CD4-positive, alpha-beta T cell treated with Interleukin-10 for 1 hour (primary cell): ENCODE measurements around the gene NRARP.
A peak's percentile ranks its signal among the peaks of the same experiment; 100 is the strongest.

Source experiments
- DNase-seq: peaks from one replicate; pipeline ENCODE4 v3.0.0-alpha.2; 2020

Gene NRARP

DNA sequence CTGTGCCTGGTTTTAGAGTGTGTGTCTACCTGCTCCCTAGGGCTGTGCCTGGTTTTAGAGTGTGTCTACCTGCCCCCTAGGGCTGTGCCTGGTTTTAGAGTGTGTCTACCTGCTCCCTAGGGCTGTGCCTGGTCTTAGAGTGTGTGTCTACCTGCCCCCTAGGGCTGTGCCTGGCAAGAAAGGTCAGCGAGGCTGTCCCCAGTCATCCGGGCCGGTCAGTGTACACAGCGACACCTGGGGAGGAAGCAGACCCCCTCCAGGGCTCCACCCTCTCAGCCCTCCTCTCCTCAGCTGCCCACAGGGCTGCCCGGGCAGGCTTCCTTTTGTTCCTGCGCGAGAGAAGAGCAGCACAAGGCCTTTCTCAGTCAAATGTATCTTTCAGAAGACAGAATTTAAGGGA is 4.1 kb downstream of the NRARP start:
- no peak for DNase-seq

DNA sequence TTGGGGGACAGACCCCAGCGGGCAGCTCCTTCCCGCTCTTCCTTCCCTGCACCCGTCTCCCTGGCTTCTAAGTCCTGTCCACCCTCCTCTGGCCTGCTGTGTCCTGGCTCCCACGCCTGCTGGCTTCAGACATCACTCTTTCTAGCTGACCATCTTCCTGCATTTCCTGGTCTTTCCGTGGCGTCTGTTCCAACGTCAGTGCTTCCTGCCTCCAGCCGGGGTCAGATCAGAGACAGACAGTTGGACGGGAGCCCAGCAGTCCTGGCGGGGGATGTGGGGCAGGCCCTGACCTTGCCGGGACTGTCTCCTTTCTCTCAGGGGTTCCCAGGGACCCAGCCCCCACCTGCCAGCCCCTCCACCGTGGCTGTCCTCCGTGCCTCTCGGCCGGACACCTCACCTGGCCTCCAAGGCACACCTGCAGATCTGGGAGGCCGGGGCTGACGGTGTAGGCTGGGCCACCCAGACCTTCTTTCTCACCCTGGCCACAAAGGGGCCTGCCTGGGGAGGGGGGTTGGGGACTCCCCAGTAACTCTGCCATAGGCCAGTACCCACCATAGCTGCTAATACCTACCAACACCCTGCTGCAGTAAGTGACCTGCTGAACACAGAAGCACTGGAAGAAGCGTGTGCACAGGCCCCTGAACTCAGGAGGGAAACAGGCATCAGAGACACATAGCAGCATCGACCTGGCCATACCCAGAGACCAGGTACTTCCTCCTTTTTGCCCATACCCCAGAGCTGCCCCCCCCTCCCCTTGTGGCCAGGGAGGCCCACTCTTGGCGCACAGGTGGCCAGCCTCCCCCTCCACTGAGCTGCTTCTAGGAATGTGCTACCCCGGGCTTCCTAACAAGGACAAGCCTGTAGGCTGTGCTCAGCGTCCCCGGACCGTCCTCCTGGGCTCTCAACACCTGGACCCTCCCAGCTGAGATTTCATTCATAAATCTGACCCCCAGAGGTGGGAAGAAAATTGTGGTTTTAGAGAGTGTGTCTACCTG is 5.1 kb downstream of the NRARP start:
- DNase-seq, result no peak

DNA sequence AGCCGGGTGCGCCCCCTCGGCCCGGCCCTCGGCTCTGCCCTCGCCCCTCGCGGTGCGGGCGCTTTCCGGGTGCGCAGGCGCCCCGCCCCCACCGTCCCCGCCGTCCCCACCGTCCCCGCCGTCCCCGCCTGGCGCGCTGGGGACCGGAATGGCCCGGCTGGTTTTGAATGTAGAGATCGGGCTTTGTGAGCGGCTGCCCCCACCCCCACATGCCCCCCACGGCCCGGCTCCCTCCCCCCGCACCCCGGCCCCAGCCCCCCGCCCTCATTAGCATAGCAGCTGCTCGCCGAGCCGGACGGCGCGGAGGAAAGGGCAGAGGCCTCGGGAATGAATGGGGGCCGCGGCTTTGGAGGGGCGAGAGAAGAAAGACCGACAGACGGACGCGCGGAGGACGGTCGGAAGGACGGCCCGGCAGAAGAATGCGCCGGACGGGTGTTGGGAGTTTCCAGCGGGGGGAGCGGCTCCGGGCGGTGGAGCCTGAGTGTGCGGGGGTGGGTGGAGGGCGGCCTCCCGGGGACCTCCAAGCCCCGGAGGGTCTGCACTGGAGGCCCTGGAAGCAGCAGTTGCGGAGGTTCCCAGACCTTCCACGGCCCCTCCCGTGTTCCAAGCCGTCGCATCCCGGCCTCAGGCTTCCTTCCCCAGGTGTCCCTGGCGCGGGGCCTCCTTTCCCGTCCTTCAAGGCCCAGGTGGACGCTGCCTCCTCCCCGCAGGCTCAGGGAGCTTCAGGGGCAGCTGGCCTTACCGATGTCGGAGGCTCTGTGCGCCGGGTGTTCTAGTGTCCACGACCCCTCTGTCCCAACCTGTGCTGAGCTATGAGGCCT is 6.0 kb downstream of the NRARP start:
- no peak for DNase-seq

DNA sequence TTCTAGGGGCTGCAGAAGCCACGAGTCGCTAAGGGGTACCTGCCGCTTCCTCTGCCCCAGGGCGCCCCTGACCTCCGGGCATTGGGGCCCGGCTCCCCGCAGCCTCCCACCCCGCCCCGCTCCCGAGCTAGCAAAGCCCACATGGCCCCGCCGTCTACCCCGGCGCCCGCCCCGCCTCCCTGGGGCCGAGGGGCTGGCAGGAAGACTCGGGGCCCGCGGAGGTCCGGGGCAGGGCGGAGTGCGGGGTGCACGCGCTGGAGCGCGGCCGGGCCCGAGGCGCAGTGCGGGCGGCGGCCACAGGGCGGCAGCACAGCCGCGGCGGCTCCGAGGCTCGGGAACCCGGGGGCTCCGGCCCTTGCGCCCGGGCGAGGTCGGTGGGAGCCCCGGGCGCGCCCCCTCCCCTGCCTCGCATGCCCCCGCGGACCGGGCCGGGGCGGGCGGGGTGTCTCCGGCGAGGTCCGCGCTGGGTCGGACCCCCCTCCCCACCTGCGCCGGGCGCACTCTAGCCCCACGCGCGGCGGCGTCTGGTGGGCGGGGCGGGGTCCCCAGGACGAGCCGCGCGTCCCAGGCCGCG is 6.7 kb downstream of the NRARP start:
- peak; percentile 54 for DNase-seq

DNA sequence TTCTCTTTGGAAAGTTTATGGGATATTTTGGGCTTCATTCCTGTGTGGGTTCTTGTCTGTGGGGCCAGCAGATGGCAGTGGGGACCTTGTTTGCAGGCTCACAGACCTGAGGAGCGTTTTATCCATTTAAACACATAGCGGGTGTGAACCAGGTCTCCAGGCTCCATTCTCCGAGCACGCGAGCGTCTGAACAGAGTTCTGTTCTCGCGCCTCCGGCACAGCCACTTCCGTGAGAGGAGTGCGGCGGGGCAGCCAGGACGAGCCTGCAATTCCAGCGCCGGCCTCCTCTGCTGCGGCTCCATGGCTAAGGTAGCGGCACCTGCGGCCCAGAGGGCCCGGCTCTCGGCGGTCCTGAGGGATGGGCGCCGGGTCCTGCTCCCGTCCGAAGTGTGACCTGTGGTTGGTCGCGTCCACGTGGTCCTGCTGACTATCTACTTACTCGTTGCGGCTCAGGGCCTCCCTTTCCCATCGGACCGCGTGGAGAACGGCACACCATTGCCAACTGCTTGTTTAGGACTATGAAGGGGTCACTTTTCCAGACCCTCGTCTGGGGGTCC is 7.3 kb downstream of the NRARP start:
- DNase-seq, result no peak

DNA sequence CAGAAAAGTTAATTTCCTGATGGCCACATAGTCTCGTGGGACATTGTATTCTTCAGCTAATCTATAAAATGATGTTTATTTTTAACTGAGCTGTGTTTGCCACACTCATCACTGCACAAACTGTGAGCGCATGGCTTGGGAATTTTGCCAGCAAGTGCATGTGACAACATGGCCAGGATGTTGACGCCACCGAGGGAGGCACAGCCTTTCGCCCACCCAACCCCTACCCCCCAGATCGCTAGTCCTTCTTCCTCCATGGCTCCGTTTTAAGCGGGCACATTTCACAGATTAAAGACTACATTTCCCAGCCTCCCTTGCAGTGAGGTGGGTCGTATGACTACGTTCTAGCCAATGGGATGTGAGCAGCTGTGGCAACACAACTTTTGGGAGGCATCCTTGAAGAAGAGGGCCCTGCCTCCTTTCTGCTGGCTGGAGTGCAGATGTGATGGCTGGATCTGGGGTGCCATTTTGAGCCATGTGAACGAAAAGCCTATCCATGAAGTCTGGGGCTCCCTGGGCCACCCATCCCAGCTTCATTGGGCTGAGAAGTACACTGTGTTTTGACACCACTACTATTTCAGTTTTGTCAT is 7.9 kb downstream of the NRARP start:
- peak; percentile 41 for DNase-seq

DNA sequence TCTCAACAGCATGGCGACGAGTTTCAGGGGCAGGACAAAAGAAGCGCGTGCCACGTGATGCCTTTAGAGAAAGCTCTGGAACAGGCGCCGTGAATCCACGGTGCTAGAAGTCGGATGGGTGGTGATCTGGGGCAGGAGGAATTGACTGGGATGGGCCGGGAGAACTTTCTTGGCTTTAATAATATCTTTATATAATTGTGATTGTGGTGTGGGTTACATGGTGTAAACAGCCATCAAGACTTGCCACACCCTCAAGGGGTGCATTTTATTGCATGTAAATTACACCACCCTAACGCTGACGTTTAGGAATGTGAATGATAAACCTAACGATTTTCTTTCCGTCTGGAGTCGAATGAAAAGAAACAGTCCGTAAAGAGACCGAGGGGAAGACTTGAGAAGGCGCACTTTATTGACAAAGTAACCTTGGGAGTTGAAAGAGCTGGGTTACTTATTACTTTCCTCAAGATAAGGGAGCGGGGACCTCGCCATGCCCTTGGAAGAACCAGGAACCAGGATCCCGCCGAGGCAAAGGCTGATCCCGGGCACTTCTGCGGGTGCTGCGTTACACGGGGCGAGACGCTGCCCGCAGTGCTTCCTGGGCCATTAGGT is 8.5 kb downstream of the NRARP start:
- DNase-seq, result no peak

DNA sequence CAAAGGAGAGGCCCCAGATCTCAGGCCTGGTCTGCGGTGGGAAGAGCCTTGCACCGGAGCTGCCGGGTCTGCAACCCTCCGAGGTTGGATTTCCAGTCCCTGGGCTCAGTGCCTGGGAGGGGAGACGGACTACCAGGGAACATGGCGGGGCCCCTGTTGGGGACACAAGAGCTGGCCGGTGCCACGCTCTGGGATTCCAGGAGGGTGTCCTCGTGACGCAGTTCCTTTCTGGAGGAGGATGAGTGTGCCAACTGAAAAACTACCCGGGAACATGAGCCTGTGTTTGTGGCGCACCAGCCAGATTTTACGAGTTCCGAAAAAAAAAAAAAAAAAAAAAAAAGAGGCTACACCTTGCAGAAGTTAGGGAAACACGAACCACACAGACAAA is 9.0 kb downstream of the NRARP start:
- DNase-seq, result no peak

DNA sequence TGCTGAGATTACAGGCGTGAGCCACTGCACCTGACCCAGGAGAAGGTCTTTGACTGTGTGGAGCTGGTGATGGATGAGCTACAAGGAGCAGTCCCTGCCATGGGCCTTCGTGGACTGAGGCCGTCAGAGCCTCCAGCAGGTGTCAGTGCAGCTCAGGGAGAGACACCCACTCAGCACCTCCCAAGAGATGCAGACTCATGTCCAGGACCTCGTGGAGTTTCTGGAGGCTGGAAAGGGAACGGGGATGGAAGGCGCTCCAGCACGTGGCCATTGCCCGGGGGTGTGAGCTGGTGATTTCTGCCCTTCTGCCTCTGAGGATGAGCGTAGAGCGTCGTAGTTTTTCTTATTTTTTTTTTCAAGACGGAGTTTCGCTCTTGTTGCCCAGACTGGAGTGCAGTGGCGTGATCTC is 15.1 kb downstream of the NRARP start:
- DNase-seq, result no peak

DNA sequence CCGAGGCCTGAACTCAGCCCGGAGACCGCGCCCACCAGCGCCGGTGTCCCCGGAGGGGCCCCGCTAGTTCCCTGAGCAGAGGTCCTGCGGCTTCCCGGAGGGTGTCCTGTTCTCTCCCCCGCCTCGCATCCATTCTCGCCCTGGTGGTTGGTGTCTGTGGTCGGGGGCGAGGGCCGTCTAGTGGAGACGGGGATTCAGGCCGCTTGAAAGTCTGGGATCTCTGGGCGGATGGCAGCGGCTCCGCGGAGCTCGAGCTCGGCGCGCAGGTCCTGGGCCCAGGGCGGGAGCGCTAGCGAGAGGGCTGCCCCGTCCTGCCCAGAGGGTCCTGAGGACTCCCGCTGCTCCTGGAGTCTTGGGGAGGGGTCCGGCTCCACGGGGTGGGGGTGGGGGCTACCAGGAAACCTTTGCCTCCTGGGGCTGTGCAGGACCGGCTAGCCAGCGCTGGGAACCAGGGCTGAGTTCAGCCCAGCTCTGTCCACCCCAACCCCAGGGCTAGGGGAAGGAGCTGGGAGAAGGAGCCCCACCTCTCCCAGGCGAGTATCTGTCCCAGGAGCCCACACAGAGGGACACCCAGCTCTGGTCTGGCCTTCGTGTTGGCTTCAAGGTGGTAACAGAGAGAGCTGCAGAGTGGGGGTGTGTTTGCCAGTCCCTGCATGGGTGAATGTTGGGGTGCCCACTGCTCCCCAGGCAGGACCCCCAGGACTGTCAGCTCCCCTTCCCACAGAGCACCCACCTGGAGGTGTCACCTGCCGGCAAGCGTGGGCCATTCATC is 20.5 kb downstream of the NRARP start:
- DNase-seq, result no peak

DNA sequence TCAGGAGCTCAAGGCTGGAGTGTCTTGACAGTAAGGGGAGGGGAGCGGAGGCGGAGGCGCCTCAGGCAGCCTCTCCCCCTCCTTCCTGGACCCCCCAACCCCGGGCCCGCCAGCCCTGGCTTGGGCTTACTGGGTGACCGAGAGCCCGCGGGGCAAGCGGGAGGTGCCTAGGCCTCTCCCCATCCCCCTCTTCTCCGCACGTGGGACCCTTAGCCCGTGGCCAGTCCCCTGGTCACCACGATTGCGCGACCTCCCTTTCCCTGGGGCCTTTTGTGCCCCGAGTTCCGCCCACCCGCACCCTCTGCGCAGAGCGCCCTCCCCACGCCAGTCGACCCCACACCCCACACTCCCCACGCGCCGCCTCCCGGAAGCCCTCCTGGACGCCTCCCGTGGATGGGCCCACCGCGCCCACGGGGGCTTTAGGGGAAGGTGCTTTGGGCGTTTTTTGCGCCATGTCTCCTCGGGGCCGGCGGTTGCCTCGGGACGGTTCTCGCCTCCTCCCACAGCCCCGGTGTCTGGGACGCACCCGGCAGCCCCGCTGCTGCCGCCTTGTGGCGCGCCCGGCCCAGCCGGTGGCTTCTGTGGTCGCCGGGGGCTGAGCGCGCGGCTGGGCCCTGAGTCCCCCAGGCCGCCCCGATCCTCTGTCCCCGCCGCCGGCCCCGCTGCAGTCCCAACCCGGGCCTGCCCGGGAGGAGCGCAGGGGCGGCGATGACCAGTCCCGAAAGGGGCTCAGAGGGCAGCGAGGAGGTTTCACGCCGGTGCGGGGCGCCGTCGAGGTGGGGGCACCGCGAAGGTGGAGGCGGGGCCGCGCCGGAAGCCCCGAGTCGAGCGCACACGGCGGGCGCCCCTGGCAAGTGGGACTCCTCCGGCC is 21.4 kb downstream of the NRARP start:
- peak; percentile 18 for DNase-seq

DNA sequence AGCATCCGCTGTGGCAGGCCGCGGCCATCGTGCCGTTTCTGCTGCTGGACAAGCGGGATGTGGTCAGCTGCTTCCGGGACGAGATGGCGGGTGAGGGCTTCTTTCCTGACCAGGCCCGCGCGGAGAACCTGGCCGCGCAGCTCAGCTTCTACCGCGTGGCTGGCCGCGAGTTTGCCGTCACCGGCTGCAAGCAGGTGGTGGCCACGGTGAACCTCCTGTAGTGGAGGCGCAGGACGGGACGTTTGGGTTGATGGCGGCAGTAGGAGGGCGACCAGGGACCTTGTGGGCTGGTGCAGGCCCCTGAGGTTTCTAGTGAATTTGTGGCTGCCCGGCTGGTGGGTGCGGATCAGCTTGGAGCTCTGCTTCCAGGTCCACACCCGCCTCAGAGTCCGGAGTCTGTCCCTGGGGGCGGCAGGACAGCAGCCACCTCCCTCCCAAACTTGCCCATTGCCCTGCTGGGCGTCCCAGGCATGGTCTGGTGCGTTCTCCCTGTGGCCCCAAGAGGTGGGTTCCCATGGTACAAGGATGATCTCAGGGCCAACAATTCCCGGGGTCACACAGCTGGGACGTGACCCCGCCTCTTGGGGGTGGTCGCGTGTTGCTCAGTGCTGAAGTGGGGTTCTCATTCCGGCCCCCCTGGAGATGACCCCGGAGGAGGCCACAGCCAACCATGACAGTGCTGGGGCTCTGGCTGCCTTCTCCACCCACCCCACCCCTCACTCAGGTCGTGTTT is 22.2 kb downstream of the NRARP start:
- DNase-seq, result no peak

DNA sequence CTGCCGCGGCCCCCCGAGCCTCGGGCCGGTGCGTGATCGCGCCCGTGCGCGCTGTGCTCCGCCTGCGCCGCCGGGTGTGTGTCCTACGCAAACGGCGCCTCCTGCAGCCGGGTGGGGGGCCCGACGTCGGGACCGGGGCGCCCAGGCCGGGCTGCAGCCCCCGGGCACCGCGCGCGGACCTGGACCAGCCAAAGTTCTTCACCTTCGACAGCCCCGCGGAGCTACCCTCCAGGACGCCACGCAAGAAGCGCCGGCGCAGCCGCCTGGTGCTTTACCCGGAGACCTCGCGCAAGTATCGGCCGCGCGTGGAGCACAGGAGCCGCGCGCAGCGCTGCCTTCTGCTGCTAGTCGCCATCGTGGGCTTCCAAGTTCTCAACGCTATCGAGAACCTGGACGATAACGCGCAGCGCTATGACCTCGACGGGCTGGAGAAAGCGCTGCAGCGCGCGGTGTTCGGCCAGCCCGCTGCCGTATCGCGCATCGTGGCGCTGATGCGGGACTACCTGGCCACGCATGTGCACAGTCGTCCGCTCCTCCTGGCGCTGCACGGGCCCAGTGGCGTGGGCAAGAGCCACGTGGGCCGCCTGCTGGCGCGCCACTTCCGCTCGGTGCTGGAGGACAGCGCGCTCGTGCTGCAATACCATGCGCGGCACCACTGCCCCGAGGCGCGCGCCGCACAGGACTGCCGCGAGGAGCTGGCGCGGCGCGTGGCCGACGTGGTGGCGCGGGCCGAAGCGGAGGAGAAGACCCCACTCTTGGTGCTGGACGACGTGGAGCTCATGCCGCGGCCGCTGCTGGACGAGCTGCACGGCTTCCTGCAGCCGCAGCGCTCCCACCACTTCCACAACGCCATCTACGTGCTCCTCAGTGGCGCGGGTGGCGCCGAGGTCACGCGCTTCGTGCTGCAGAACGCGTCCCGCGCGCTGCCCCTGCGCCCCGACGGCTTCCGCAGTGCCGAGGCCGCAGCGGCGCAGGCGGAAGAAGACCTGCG is 23.1 kb downstream of the NRARP start:
- DNase-seq, result no peak

DNA sequence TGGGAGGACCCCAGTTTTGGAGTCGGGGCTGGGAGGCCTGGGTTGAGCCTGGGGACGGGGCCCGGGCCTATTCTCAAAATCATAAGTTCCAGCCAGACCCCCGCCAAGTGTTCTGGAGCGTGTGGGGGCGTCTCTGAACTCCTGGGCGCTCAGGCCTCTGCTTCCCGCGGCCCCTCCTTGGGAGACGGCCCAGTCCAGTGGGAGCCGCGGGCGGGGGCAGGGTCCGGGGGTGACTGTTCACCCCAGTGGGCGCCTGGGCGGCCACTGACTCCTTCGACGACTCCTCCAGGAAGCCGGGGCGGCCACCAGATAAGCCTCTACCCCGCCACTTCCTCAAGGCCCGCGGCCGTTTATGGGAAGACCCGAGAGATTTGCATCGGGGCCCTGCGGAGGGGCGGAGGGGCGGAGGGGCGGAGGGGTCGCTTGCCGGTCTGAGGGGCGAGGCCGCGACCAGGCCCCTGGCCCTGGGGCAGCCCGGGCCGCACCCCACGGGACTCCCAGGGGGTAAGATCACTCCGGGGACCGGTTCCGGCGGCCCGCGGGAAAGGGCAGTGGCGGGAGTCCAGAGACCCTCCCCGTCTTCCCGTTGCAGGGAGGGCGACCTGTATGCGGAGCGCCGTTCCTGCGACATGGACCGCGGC is 23.9 kb downstream of the NRARP start:
- DNase-seq, result no peak

DNA sequence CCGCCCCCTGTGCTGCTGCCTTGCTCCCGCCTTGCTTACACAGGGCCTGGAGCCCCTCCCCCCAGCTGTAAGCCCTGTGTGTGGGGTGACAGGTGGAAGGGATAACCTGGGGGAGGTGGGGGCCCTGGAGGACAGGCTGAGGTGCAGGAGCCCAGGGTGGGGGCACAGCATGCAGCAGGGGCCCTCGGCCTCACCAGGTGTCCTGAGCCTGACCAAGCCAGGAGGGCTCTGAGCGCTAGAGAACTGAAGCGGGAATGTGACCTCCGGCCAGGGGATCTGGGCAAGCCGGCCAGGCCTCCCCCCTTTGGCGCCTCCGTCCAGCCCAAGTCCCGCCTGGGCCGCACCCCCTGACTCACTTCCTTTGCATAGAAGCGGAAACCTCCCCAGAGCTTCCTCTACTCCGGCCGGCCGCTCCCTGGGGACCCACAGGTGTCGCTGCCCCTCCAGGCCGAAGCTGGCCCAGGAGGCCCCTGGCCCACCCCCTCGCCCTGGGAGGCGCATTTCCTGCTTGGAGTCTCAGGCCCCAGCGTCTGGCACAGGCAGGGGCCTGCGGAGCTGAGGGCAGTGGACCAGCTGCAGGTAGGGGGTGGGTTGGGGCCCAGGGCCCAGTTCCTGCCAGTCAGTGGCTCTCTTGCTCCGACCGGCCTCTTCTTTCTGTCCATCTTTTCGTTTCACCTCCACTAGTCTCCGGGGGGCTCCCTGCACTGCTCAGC is 24.6 kb downstream of the NRARP start, which contains the start of gene TOR4A:
Gene TOR4A, plus strand, starts transcription at position 398 of the 713 bp plus-strand sequence. CDS start 964 bp downstream, outside the sequence.
- DNase-seq, result peak; percentile 34

DNA sequence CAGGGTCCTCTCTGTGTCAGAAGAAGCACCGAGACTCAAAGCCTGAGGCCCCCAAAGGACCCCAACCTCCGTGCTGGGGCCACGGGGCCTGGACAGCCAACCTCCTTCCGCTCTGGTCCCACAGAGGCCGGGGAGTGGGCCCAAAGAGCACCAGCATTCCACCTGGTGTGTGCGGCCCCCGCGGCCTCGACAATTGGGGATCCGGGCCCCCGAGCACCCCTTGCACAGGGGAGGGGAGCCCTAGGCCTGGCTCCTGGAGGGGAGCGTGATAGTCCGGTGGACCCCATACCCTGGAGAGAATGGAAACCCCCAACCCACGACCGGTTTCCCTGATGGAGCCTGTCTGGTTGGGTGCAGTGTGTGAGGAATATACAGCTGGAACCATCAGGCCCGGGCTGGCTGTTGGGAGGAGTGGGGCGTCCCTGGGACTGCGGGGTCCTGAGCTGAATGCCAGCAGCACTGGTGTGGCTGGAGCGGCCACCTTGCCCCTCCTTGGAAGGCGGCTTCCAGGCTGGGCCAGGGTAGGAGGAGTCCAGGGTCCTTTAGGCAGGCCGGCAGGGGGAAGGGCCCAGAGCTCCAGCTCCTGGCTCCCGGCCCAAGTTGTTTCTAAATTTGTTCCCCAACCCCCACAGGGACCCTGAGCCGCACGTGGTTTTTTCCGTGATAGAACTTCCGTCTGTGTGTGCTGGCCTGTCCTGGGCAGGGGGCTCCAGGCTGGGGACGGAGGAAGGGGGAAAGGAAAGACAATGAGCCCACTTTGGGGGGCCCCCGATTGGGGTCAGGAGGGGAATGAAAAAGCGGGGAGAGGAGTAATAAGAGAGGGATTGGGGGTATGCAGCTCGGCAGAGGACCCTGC is 25.4 kb downstream of the NRARP start:
- DNase-seq, result no peak
